HCT116 (cell line): Measurements from ENCODE around the gene PPP1CB. TPM values are rescaled to one million over a fixed set of nuclear protein-coding genes. Genes with fewer than 3 reads are reported as not detected.

Source experiments
- ATAC-seq: fragments of 200-7000 bp; cut with Tn5 transposase; 2 replicates; pipeline ENCODE4 v1.9.1; 2020; ENCODE audit warnings: mild to moderate bottlenecking, moderate library complexity
- BruUV-seq: library from RNA; stranded (reverse); fragments of 400-500 nt; replicated peaks from 2 replicates; lab custom pipeline; 2021; lab: Mats Ljungman, UMichigan
- CTCF ChIA-PET: fragments of 300-600 bp; sonication (Branson Sonifier 250); formaldehyde crosslinking; loops from one replicate; lab custom pipeline; 2021; ENCODE audit warnings: antibody characterized with exemption; lab: Charles Lee
- POLR2A ChIA-PET: fragments of 300-600, 350-600 bp; sonication (Branson Sonifier 250); formaldehyde crosslinking; loops from one replicate; lab custom pipeline; 2021; ENCODE audit warnings: antibody characterized with exemption; lab: Charles Lee
- RAD21 ChIA-PET, 2 experiments: fragments of 300-600 bp; sonication (Branson Sonifier 250); formaldehyde crosslinking; loops; one replicate each; lab custom pipeline; 2023; ENCODE audit warnings: low total read pairs in 2 of 2; ENCODE audit not compliant: uncharacterized antibody in 2 of 2, unreplicated experiment in 2 of 2, low non-redundant PET in 1 of 2; lab: Charles Lee
- DNase-seq: peaks from one replicate; pipeline ENCODE4 v3.0.0-alpha.2; 2010; ENCODE audit warnings: low read depth, low spot score
- H2AFZ ChIP-seq: fragments of 200-600 bp; shearing (Covaris generic), sonication (generic); 2 replicates; pipeline ENCODE4 v1.6.1; 2017; ENCODE audit warnings: low read depth, mixed run types, mixed read lengths, antibody characterized with exemption, low read length; ENCODE audit not compliant: poor library complexity, severe bottlenecking
- H3K27ac ChIP-seq: 2 replicates; pipeline ENCODE4 v1.5.1; 2012; ENCODE audit warnings: low read depth, low read length
- H3K27me3 ChIP-seq: fragments of 200-600 bp; sonication (generic); 2 replicates; pipeline ENCODE4 v1.6.1; 2016; ENCODE audit warnings: mixed run types, low read length, mixed read lengths; ENCODE audit not compliant: insufficient read depth
- H3K36me3 ChIP-seq, 2 experiments: fragments of 200-500 bp in 1 of 2; fragments of 200-600 bp in 1 of 2; sonication (Bioruptor generic) in 1 of 2; sonication (generic) in 1 of 2; 2 replicates each; pipeline versions ENCODE4 v1.5.1 to v1.6.1; 2014 to 2016; ENCODE audit warnings: low read length in 2 of 2, inconsistent platforms in 1 of 2, mixed read lengths in 1 of 2, mixed run types in 1 of 2; ENCODE audit not compliant: insufficient read depth in 2 of 2, control insufficient read depth in 1 of 2
- H3K4me1 ChIP-seq, 2 experiments: fragments of 200-600 bp in 1 of 2; sonication (generic) in 1 of 2; 2 replicates each; pipeline versions ENCODE4 v1.5.1 to v1.6.1; 2012 to 2017; ENCODE audit warnings: low read length in 2 of 2, inconsistent platforms in 1 of 2, mild to moderate bottlenecking in 1 of 2, mixed read lengths in 1 of 2, mixed run types in 1 of 2, moderate library complexity in 1 of 2; ENCODE audit not compliant: insufficient read depth in 2 of 2, control insufficient read depth in 1 of 2
- H3K4me2 ChIP-seq: fragments of 200-600 bp; sonication (generic); 2 replicates; pipeline ENCODE4 v1.6.1; 2017; ENCODE audit warnings: mixed run types, low read length, mixed read lengths
- H3K4me3 ChIP-seq, 2 experiments: fragments of 200-600 bp in 1 of 2; sonication (generic) in 1 of 2; replicated peaks in 1 of 2; 2 replicates each; pipeline ENCODE4 v1.5.1; 2011 to 2016; ENCODE audit warnings: low read length in 2 of 2, control low read depth in 1 of 2, low read depth in 1 of 2, mild to moderate bottlenecking in 1 of 2, mixed read lengths in 1 of 2, mixed run types in 1 of 2
- H3K79me2 ChIP-seq: fragments of 200-600 bp; sonication (generic); 2 replicates; pipeline ENCODE4 v1.6.1; 2017; ENCODE audit warnings: mild to moderate bottlenecking, mixed run types, low read length, moderate library complexity, mixed read lengths; ENCODE audit not compliant: insufficient read depth
- H3K9ac ChIP-seq: fragments of 200-600 bp; sonication (generic); 2 replicates; pipeline ENCODE4 v1.6.1; 2016; ENCODE audit warnings: low read length, mixed read lengths
- H3K9me2 ChIP-seq: fragments of 200-600 bp; sonication (generic), shearing (Covaris generic); 2 replicates; pipeline ENCODE4 v1.6.1; 2017; ENCODE audit warnings: mixed run types, mild to moderate bottlenecking, moderate library complexity; ENCODE audit not compliant: insufficient read depth
- H3K9me3 ChIP-seq, 2 experiments: fragments of 200-500 bp in 1 of 2; fragments of 200-600 bp in 1 of 2; sonication (Bioruptor generic) in 1 of 2; sonication (generic) in 1 of 2; 2 replicates each; pipeline ENCODE4 v1.6.1; 2014 to 2017; ENCODE audit warnings: low read length in 2 of 2, mixed read lengths in 2 of 2, inconsistent platforms in 1 of 2, low read depth in 1 of 2, mild to moderate bottlenecking in 1 of 2, mixed run types in 1 of 2, moderate library complexity in 1 of 2; ENCODE audit not compliant: control insufficient read depth in 1 of 2, insufficient read depth in 1 of 2
- H4K20me1 ChIP-seq: fragments of 200-600 bp; sonication (generic), shearing (Covaris generic); 2 replicates; pipeline ENCODE4 v1.6.1; 2017; ENCODE audit warnings: mixed run types, mild to moderate bottlenecking, moderate library complexity; ENCODE audit not compliant: insufficient read depth
- CEBPB ChIP-seq: IDR thresholded peaks from 2 replicates; pipeline ENCODE4 v1.6.1; 2012; ENCODE audit warnings: low read depth
- CTCF ChIP-seq, 3 experiments: fragments of 200-600 bp in 1 of 3; sonication (generic) in 1 of 3; IDR thresholded peaks in 2 of 3; conservative IDR thresholded peaks in 1 of 3; 2 replicates each; pipeline ENCODE4 v1.5.1; 2012 to 2017; ENCODE audit warnings: low read depth in 2 of 3, low read length in 2 of 3, antibody characterized with exemption in 1 of 3, borderline replicate concordance in 1 of 3, control low read depth in 1 of 3, mild to moderate bottlenecking in 1 of 3, mixed read lengths in 1 of 3, mixed run types in 1 of 3, moderate library complexity in 1 of 3; ENCODE audit not compliant: insufficient read depth in 1 of 3
- EGR1 ChIP-seq: IDR thresholded peaks from 2 replicates; pipeline ENCODE4 v1.6.1; 2012; ENCODE audit warnings: low read depth
- EZH2 ChIP-seq: fragments of 200-600 bp; sonication (generic); IDR thresholded peaks from 2 replicates; pipeline ENCODE4 v1.6.1; 2017; ENCODE audit warnings: antibody characterized with exemption, mixed run types
- FOSL1 ChIP-seq: IDR thresholded peaks from 2 replicates; pipeline ENCODE4 v1.6.1; 2012; ENCODE audit warnings: low read depth
- MAX ChIP-seq: IDR thresholded peaks from 2 replicates; pipeline ENCODE4 v1.6.1; 2012
- POLR2AphosphoS5 ChIP-seq: IDR thresholded peaks from 2 replicates; pipeline ENCODE4 v1.6.1; 2011; ENCODE audit warnings: mild to moderate bottlenecking, low read depth, low read length, moderate library complexity
- RAD21 ChIP-seq: IDR thresholded peaks from 2 replicates; pipeline ENCODE4 v1.6.1; 2012; ENCODE audit warnings: low read depth, mild to moderate bottlenecking
- REST ChIP-seq: IDR thresholded peaks from 2 replicates; pipeline ENCODE4 v1.6.1; 2012; ENCODE audit warnings: low read depth
- SIN3A ChIP-seq: IDR thresholded peaks from 2 replicates; pipeline ENCODE4 v1.6.1; 2012; ENCODE audit warnings: low read depth
- SRF ChIP-seq: IDR thresholded peaks from 2 replicates; pipeline ENCODE4 v1.6.1; 2012; ENCODE audit warnings: low read depth
- TCF7L2 ChIP-seq: IDR thresholded peaks from 2 replicates; pipeline ENCODE4 v1.7.0; 2011; ENCODE audit warnings: borderline replicate concordance, inconsistent platforms; ENCODE audit not compliant: insufficient read depth, insufficient read length; ENCODE audit errors: extremely low read depth
- YY1 ChIP-seq: IDR thresholded peaks from 2 replicates; pipeline ENCODE4 v1.6.1; 2011; ENCODE audit warnings: low read length, low read depth, moderate library complexity, mild to moderate bottlenecking; ENCODE audit not compliant: insufficient replicate concordance; ENCODE audit errors: extremely low read depth
- ZBTB33 ChIP-seq: IDR thresholded peaks from 2 replicates; pipeline ENCODE4 v1.6.1; 2011; ENCODE audit warnings: mild to moderate bottlenecking, low read length, moderate library complexity; ENCODE audit not compliant: insufficient replicate concordance; ENCODE audit errors: extremely low read depth
- ZFX ChIP-seq: fragments of 450-650 bp; IDR thresholded peaks from 2 replicates; pipeline ENCODE4 v1.6.1; 2017
- intact Hi-C: fragments of 100-400 bp; cut with micrococcal nuclease; formaldehyde crosslinking; loops from 2 replicates; pipeline ENCODE4 v1.10.0; 2022
- total RNA-seq: library from RNA; stranded (reverse); gene quantifications from one replicate; pipeline ENCODE4 v1.2.1, GENCODE V29; 2021; ENCODE audit not compliant: unreplicated experiment

Gene PPP1CB
- total RNA-seq, 1 experiment from 2014 or later = 174 TPM

GRCh38 chr2:28751956-28752630 lies 463 bp downstream of the PPP1CB start:
- Histone ChIP-seq H3K9me2 (no peaks in the 10 kb centered on the region), H3K9me3 (no peaks in the 10 kb centered on the region), H3K79me2 (peaks cover 53% of the 10 kb centered on the region), H3K9ac (peak overlapping the region; percentile 97), H3K4me1 (peaks cover 3 to 19% of the 10 kb centered on the region in 2 experiments; a peak in 2 of 4 replicates), H3K27me3 (no peaks in the 10 kb centered on the region)
- ChIA-PET POLR2A (interaction anchor here (0.7 to 2.6 kb wide), 12 partner anchors 8 to 185 kb away, joined by 3 to 11 read pairs (median 4); partner anchors contain the start of gene TRMT61B), RAD21 (interaction anchor here (0.6 to 1.4 kb wide), 4 partner anchors 128 to 158 kb away, joined by 3 to 9 read pairs (median 6); no protein-coding TSS in a partner anchor), CTCF (interaction anchor here (0.8 to 2.6 kb wide), 4 partner anchors 131 to 185 kb away, joined by 4 to 29 read pairs (median 8); no protein-coding TSS in a partner anchor)
- BruUV-seq = no TSS peak
- peak; percentile 60 for ATAC-seq
- DNase-seq = no peak
- peak; percentile 11; the same call in 1 of the 2 replicates for TF ChIP-seq MAX
- TF ChIP-seq ZBTB33 = no peak
- peak; percentile 36; the same call in 1 of the 2 replicates for TF ChIP-seq ZFX
- TF ChIP-seq TCF7L2 = no peak
- 0 out of 2 replicates have a peak, but pooled peaks have one; percentile 2 for TF ChIP-seq RAD21
- TF ChIP-seq CEBPB = no peak
- TF ChIP-seq SIN3A = no peak
- no peak for TF ChIP-seq EGR1
- TF ChIP-seq EZH2 = no peak
- TF ChIP-seq FOSL1 = no peak
- no peak for TF ChIP-seq SRF
- TF ChIP-seq POLR2AphosphoS5 = no peak
- TF ChIP-seq CTCF (IDR thresholded peaks at IDR 0.05 in 2 of 3, conservative IDR thresholded peaks at IDR 0.05 in 1 of 3; ENCODE audit: borderline replicate concordance in 1 of 3, insufficient read depth in 1 of 3, low read depth in 2 of 3, low read length in 2 of 3) = no peak
- peak; percentile 89 for TF ChIP-seq YY1
- TF ChIP-seq REST = no peak
- TF ChIP-seq, all 23 proteins: peak for 4
- Histone ChIP-seq H3K4me2 (peak overlapping the region; percentile 89), H3K27ac (peak overlapping the region; percentile 95), H3K36me3 (no peaks in the 10 kb centered on the region), H3K4me3 (peak overlapping the region; percentile 76 to 77), H2AFZ (no peak overlapping the region), H4K20me1 (peaks cover 16% of the 10 kb centered on the region)
- intact Hi-C loops = loop anchor here (2.0 to 5.0 kb wide), 2 partner anchors 35 to 1000 kb away; no protein-coding TSS in a partner anchor
